HG02678 (cell line): ENCODE results near the gene MRE11.
"Not testable (repeated sequence)": the region's sequence is repeated elsewhere in the genome, so short reads cannot be mapped to it uniquely, and the experiment has no call there.

ENCODE experiments used
- ATAC-seq: cut with Tn5 transposase; IDR thresholded peaks from one replicate; pipeline ENCODE4 v1.9.1; 2021; ENCODE audit warnings: mild to moderate bottlenecking, moderate library complexity; ENCODE audit not compliant: unreplicated experiment

Gene MRE11

DNA sequence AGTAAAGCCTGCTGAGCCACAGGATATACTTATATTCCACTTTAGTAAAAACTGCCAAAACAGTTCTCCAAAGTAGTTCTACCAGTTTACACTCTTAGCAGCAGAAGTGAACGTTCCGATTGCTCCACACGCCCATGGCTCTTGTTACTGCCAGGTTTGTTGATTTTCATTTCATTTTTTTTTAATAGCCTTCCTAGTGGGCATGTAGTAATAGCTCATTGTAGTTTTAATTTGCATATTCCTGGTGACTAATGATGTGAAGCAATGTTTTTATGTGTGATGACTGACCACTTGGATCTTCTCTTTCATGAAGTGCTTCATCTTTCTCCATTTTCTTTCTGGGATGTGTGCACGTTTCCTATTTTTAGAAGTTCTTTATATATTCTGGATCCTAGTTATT, 13.8 kb upstream of the MRE11 start:
- ATAC-seq: no peak

DNA sequence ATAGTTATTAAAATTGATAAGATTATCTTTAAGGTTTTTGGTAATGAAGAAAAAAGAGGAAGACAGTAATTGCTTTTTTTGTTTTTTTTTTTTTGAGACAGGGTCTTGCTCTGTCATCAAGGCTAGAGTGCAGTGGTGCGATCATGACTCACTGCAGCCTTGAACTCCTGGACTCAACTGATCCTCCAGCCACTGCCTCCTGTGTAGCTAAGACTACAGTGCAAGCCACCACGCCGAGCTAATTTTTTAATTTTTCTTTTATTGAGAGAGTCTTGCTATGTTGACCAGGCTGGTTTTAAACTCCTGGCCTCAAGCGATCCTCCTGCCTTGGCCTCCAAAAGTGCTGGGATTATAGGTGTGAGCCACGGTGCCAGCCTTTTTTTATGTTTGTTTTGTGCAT, 12.9 kb upstream of the MRE11 start:
- ATAC-seq: not testable (repeated sequence)

DNA sequence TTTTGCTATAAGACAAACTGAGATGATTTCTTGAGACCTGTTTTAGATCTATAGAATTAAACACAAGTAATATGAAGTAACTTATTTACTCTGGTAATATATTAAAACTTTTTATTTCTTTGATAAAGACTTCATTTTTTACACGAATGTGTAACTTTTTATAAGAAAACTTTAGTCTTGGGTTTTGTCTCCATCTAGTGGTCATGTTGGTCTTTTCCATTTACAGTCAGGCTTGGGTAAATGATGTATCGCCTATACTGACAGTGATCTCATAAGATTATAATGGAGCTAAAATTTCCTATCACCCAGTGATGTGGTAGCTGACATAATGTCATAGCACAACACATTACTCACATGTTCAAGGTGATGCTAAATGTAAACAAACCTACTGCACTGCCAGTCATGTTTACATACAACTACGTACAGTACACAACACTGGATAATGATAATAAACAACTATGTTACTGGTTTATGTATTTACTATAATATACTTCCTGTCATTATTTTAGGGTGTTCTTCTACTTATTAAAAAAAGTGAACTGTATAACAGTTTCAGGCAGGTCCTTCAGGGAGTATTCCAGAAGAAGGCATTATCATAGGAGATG, 11.1 kb upstream of the MRE11 start:
- ATAC-seq: peak; percentile 51

DNA sequence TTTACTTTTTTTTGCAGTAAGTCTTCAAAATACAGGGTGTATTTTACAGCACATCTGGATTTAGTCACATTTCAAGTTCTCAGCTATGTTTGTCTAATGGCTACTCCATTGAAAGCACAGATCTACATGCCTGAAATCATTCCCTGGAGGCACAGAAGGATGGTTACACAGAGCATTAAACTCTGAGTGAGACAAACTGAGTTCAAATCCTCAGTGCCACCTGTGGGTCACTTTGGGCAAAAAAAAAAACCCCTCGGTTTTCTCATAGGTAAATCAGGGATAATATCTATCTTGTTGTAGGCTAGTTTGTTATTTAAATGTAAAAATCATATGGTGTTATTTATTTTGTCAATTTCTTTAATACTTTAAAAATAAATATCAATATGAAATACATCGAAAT, 7.9 kb upstream of the MRE11 start:
- no peak for ATAC-seq

DNA sequence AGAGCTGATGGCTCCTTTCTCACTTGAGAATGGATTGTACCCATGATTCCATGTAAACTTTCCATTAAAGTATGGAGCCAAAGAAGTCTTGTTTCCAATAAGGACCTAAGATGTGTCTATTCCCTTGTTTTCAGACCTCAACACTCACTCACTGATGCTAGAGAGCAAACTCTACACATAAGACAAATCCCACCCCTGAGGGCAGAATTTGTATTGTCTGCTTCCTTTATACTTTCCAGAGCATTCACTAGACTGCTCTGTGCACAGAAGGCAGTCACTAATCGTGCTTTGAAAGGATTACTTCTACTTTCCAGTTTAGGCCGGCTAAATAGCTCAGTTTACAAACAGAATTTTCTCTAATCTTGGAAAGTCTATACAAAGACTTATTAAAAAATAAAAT, 6.5 kb upstream of the MRE11 start:
- no peak for ATAC-seq

DNA sequence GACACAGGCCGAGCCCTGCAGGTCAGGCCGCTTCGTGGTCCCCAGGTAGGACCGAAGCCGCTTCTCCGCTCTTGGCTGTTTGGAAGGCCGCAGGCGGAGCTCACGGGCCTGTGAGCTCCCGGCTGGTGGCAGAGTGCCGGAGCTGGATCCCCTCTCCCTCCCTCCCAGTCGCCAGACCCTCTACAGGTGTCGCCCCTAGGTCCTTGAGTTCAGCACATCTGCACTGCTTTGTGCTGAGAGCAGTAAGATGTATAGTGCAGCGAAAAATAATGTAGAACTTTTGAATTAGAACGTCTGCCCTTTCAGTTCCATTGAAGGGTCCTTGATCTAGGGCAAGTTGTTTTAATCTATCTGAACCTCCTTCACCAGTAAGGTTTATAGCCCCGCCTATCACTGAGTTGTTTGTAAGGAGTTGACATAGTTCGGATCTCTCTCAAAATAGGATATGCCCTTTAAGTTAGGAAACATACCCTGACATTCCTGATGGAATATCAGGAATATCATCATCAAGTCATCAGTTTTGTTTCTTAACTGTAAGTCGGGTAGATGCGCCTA, 559 bp upstream of the MRE11 start:
- ATAC-seq: peak; percentile 61

DNA sequence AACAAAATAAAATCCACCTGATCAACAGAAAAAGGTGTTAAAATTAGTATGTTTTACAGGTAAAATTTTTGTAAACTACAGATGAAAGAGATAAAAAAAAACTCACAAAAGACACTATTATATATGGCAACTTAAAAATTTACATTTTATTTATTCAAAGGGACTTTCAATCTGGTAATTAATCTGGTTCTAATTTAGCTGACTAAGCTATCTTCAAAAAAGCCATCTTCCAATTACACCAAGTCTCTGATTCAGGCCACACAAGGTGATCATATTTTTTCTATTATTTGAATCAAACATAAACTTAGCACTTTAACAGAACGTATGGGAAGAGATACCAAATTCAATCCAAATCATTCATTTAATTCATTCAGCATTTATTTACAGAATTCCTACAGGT, 7.6 kb downstream of the MRE11 start:
- ATAC-seq: no peak

DNA sequence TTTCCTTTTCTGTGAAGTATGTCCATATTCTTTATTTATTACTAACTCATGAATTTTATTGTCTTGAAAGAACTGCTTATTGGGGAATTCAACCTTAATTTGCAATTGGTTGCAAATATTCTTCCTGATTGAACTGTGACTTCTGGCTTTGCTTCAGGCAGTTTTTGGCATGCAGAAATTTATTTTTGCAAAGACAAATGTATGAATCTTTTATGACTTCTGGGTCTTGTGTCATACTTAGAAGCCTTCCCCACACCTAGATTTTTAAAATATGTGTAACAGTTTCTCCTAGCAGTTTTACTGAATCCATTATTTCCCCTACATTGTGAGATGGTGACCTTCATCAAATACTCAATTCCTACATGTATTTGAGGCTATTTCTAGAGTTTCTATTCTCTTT, 12.3 kb downstream of the MRE11 start:
- ATAC-seq: no peak

DNA sequence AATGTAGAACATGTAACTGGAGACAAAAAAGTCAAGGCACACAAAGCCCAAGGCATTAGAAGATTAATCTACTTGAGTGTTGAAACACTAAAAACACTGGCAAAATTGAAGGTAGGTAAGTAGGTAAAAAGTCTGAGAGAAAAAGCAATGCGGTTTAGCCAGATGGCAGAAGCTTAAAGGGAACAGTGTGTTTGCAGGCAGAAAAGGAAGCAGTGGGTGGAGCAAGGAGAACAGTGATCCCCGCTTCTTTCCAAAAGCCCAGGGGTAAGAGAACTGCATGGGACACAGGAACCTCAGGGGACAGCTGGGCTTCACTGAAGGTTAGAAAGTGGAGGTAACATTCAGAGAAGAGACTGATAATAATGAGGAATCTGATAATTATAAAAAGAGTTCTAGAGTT, 16.0 kb downstream of the MRE11 start:
- ATAC-seq: no peak

DNA sequence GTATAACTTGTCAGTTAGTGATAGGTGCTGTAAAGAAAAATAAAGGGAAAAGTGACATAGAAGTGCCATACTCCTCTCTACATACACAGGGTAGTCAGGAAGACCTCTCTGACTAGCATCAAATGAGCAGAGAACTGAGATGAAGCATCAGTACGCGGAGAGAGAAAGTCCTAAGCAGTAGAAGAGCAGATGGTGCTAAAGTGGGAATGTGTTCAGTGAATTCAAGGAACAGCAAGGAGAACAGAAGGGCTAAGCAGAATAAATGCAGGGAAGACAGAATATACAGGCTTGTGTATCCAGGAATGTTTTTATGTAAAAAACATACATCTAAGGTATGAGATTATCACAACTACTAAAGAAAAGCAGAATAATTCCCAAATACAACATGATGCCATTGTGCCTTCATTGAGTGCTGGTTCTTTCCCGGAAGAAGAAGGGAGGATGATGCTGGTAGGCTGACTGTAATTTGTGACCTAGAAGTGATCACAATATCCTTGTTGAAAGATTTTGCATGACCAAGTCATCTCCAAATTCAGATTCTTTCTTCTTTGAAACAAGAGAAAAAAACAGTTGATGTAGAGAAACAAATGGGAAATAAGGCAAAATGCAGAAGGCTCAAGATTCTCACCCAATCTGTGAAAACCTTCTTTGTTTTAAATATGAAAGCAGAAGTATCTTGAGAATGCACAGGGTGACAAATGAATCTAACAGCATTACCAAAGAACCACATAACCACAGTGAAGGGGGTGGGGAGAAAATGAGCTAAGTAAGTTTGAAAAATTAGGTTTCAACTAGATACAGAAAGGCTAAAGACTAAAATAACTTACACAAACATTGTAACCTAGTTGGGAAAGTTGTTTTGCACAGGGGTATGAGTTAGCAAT, 20.5 kb downstream of the MRE11 start:
- peak; percentile 87 for ATAC-seq

DNA sequence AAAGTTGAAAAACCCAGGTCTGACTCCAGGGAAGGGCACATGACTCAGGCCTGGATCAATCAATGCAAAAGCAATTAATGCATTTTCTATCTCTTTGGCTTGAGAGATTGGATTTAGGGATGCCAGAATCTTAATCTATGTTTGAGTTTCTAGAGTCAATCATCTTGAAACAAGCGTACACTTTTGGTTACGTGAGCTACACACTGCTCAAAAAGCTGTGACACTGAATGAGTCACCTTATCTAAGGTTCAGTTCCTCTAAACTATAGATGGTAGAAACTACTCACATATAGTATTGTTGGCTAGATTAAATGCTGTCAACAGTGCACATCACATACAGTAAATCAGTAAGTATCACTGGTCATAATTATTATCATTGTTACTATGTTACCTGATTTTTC, 24.2 kb downstream of the MRE11 start:
- peak; percentile 80 for ATAC-seq

DNA sequence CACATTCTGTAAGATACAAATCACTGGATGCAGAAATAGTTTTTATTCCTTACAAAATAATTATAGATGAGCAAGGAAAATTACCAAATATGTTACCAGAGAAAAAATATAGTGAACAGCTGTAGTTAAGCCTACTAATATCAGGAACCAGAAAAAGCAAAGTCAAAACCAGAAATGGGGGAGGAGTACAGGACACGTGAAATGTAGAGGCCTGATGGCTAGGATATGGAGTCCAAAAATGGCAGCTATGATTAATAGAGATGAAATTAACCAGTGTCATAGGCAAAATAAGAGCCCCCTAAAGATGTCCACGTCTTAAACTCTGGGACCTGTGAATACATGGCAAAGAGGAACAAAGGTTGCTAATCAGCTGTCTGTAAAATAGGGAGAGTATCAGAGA, 34.1 kb downstream of the MRE11 start:
- peak; percentile 66 for ATAC-seq

DNA sequence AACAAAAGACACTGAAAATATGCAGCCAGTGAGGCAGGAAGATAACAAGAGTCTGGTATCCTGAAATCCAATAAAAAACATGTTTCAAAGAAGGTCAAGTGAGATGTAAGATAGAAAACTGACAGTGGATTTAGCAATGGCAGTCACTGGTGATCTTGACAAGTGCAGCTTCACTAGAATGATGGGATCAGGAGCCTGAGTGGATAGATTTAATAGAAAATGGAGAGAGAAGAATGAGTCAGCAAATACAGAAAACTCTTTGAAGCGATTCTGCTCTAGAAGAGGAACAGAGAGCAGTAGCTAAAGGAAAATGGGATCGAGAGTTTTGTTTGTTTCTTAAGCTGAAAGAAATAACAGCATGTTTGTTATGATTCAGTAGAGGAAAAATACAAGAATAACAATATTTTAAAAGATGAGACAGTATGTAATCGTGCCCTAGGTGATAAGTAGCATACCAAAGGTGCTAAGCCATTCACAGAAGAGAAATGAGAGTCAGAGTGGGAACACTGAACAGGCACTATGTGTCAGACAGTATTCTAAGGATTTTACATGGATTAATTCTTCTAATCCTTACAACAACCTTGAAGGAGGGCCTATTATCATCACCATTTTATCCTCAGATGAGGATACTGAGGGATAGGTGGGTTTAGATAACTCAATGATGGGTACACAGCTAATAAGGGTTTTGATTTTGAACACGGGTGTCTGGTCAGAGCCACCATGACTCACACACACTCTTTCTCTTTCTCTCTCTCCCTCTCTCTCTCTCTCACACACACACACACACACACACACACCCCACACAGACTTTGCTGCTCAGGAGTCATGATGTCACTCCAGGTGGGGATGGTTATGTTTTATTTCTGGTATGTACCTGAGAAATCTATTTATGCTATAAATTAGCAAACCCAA, 36.3 kb downstream of the MRE11 start:
- ATAC-seq: no peak

DNA sequence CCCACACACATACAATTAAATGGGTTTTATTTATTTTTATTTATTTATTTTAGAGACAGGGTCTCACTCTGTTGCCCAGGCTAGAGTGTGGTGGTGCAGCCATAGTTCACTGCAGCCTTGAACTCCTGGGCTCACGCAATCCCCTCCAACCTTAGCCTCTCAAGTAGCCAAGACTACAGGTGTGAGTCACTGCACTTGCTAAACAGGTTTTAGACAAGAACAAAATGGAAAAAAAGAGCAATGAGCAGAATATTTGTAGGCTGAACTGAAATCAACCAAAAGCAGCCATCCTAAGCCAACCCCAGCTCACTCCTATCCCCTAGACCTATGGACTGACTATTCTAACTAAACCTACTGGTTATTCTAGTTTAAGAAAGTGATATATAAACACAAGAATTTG, 37.8 kb downstream of the MRE11 start:
- no peak for ATAC-seq

DNA sequence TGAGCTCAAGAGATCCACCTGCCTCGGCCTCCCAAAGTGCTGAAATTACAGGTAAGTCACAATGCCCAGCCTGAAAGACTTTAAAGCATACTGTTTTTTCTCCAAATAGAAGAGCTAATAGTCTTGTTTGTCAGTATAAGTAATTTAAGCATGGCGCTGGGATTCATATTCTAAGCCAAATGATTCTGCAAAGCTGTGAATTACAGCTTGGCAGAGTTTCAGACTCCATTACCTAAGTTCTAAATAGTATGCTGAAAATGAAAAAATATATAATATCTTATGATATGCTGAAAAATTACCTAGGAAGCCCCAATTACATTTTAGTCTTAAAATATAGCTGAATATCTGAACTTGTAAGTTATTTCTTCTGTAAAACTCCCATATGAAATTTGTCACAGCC, 39.3 kb downstream of the MRE11 start:
- no peak for ATAC-seq

DNA sequence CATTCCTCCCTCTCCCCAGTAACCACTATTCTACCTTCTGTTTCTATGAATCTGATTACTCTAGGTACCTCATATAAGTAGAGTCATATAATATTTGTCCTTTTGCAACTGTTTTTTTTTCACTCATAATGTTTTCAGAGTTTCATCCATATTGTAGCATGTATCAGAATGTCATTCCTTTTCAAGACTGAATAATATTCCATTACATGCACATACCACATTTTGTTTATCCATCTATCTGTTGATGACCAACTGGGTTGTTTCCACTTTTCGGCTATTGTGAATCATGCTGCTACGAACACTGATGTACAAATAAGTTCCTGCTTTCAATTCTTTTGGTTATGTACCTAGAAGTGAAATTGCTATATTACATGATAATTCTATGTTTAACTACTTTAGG, 40.7 kb downstream of the MRE11 start:
- no peak for ATAC-seq

DNA sequence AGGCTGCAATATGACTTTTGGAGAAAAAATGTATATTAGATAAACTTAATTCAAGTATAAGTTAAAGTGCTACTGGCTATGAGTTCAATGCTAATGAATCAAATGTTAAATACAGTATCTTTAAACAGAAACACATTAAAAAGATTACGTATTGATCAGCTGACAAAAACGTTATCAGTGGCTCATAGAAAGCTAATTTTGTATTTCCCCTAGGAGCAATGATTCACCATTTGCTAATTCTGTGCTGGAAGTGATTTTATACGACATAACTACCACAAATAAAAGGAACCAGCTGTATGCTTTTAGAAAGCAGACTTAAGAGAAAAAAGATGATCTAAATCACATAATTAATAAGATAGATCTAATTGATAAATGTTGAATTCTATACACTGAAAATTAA, 43.6 kb downstream of the MRE11 start:
- ATAC-seq: no peak

DNA sequence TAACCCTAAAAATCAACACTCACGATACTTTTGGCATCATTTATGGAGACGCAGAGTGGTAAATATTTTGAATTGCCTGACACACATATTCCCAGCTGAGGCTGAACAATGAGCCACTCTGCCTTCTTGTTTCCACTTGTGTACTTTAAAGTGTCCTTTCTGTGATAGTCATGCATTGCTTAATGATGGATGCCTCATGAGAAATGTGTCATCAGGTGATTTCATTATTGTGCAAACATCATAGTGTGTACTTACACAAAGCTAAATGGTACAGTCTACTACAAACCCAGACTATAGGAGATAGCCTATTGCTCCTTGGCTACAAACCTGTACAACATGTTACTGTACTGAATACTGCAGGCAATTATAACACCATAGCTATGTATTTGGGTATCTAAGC, 44.2 kb downstream of the MRE11 start:
- no peak for ATAC-seq

DNA sequence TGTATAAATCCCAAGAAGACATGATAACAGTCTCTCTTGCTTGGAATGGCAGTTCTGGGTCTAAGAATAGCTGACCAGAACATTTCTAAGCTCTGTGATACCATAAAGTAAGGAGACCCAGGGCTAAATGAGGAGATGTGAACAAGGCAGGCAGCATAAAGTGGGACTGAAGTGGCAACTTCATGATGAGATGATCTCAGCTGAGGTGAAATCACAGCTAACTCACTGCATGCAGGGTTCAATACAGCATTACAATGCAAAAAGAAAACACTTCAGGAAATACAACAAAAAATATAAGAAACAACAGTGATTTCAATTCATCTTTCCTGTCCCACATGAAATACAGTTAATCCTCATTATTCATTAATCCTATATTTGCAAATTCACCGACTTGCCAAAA, 44.6 kb downstream of the MRE11 start:
- ATAC-seq: no peak

DNA sequence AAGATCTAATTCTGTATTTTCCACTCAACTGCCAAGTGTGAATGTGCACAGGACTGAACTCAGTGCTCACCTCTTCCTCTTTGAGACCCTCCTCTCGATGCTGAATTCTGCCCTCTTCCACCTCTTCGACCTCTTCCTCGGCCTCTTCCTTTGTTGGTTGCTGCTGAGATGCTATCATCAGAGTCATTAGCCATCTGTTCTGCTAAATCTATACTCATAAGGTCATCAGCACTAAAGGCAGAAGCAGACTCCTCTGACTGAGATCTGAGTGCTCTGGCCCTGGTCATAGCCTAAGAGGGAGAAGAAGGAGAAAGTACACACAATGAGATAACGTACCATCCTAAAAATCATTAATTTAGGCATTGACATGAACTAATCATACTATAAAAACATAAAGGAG, 46.5 kb downstream of the MRE11 start:
- no peak for ATAC-seq

DNA sequence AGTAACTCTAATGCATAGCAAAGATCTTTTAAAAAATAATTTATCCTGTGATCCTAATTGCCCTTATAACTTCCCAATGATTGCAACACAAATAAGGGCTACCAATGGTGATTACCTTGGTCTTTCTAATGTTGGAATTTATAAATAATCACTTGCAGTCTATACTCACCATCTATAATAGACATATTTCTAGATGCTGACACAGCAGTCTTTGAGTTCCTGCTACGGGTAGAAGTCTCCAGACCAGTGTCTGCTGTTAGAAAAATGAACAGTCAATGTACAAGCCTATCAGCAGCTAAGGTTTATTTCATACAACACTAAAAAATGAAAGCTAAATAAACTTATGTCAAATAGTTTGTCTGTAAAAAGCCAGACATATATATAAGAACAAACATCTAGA, 48.0 kb downstream of the MRE11 start:
- ATAC-seq: no peak
